LHCN-M2 (cell line): ENCODE data around the gene ZNF746. TPM values are rescaled to one million over a fixed set of nuclear protein-coding genes. Genes with fewer than 3 reads are reported as not detected.
"Not testable (repeated sequence)": the region's sequence is repeated elsewhere in the genome, so short reads cannot be mapped to it uniquely, and the experiment has no call there.

ENCODE experiments used
- DNase-seq: peaks from one replicate; pipeline ENCODE4 v3.0.0-alpha.2; 2012; ENCODE audit warnings: low read depth
- total RNA-seq: library from RNA; depleted of rRNA; stranded (reverse); fragments of >200 nt; gene quantifications from 2 replicates; pipeline ENCODE4 v1.2.3, GENCODE V29; 2014

The ZNF746 gene
- total RNA-seq, 1 experiment from 2014 or later, result 27.6 TPM

- peak; percentile 23 for DNase-seq
These were observed 37.8 kb downstream of the ZNF746 start for GRCh38 chr7:149459540-149460452.

GRCh38 chr7:149459201-149459539 is 38.4 kb downstream of the ZNF746 start:
- DNase-seq, result no peak

- DNase-seq, result peak; percentile 45
These were observed 39.4 kb downstream of the ZNF746 start for GRCh38 chr7:149458235-149458634.

GRCh38 chr7:149457766-149458165 is 39.8 kb downstream of the ZNF746 start:
- no peak for DNase-seq

GRCh38 chr7:149456506-149457421 is 40.8 kb downstream of the ZNF746 start:
- DNase-seq, result no peak

GRCh38 chr7:149455175-149455950 is 42.2 kb downstream of the ZNF746 start:
- DNase-seq, result no peak

GRCh38 chr7:149454750-149455149 is 42.9 kb downstream of the ZNF746 start:
- no peak for DNase-seq

GRCh38 chr7:149454006-149454405 is 43.6 kb downstream of the ZNF746 start:
- no peak for DNase-seq

GRCh38 chr7:149450821-149451220 is 46.8 kb downstream of the ZNF746 start:
- no peak for DNase-seq

- no peak for DNase-seq
These were observed 47.7 kb downstream of the ZNF746 start for GRCh38 chr7:149449897-149450296.

- DNase-seq, result no peak
These were observed 48.6 kb downstream of the ZNF746 start for GRCh38 chr7:149448961-149449360.

- not testable (repeated sequence) for DNase-seq
These were observed 51.6 kb downstream of the ZNF746 start for GRCh38 chr7:149446026-149446425.

- no peak for DNase-seq
These were observed 53.3 kb downstream of the ZNF746 start for GRCh38 chr7:149444287-149444686.

GRCh38 chr7:149443523-149443922 is 54.1 kb downstream of the ZNF746 start:
- no peak for DNase-seq

- no peak for DNase-seq
These were observed 54.7 kb downstream of the ZNF746 start for GRCh38 chr7:149442924-149443323.

- no peak for DNase-seq
These were observed 57.4 kb downstream of the ZNF746 start for GRCh38 chr7:149440222-149440621.

- no peak for DNase-seq
These were observed 61.3 kb downstream of the ZNF746 start for GRCh38 chr7:149436358-149436757.

GRCh38 chr7:149433124-149433523 is 64.5 kb downstream of the ZNF746 start:
- no peak for DNase-seq

- no peak for DNase-seq
These were observed 65.4 kb downstream of the ZNF746 start for GRCh38 chr7:149432121-149432691.

- DNase-seq, result no peak
These were observed 66.0 kb downstream of the ZNF746 start for GRCh38 chr7:149431486-149432120.

- DNase-seq, result no peak
These were observed 67.4 kb downstream of the ZNF746 start for GRCh38 chr7:149430192-149430591.
